Small intestine (tissue), 7 donors: ENCODE measurements around the gene F2RL2. TPM values are rescaled to one million over a fixed set of nuclear protein-coding genes. Genes with fewer than 3 reads are reported as not detected.

Experiments
- DNase-seq, 2 donors: peaks; one replicate each; pipeline versions ENCODE4 v3.0.0 to v3.0.0-alpha.2; 2013
- FAIRE-seq: peaks from 2 replicates; lab custom pipeline; 2012; peaks lifted over from hg19 to GRCh38; lab: Jason Lieb, UNC
- H3K27ac ChIP-seq, 3 donors: one replicate each; pipeline ENCODE4 v1.5.1; 2013; ENCODE audit warnings: low read length in 2 of 3, mild to moderate bottlenecking in 2 of 3, control low read depth in 1 of 3, inconsistent platforms in 1 of 3, low read depth in 1 of 3, moderate library complexity in 1 of 3
- H3K27me3 ChIP-seq, 3 donors: one replicate each; pipeline ENCODE4 v1.6.1; 2013; ENCODE audit warnings: low read length in 3 of 3, inconsistent platforms in 1 of 3; ENCODE audit not compliant: control insufficient read depth in 3 of 3, insufficient read depth in 3 of 3
- H3K36me3 ChIP-seq, 3 donors: one replicate each; pipeline ENCODE4 v1.6.1; 2013; ENCODE audit warnings: low read length in 3 of 3, inconsistent platforms in 1 of 3, low read depth in 1 of 3, mild to moderate bottlenecking in 1 of 3, moderate library complexity in 1 of 3; ENCODE audit not compliant: control insufficient read depth in 3 of 3, insufficient read depth in 2 of 3
- H3K4me1 ChIP-seq, 3 donors: one replicate each; pipeline ENCODE4 v1.6.1; 2013; ENCODE audit warnings: low read length in 2 of 3, inconsistent platforms in 1 of 3, low read depth in 1 of 3, mild to moderate bottlenecking in 1 of 3, moderate library complexity in 1 of 3; ENCODE audit not compliant: control insufficient read depth in 3 of 3, insufficient read depth in 2 of 3
- H3K4me3 ChIP-seq, 3 donors: one replicate each; pipeline ENCODE4 v1.5.1; 2013; ENCODE audit warnings: low read length in 3 of 3, control low read depth in 1 of 3, inconsistent platforms in 1 of 3, low read depth in 1 of 3, mild to moderate bottlenecking in 1 of 3, moderate library complexity in 1 of 3
- H3K9me3 ChIP-seq, 2 donors: one replicate each; pipeline ENCODE4 v1.6.1; 2013; ENCODE audit warnings: low read depth in 1 of 2, low read length in 1 of 2; ENCODE audit not compliant: control insufficient read depth in 2 of 2, insufficient read depth in 1 of 2
- WGBS, 3 donors: extraction: QIAGEN DNeasy Blood & Tissue Kit; methylation state at CpG; one replicate each; pipeline ENCODE4 v1.1.7; 2013; 5-methylcytosine and 5-hydroxymethylcytosine counted together
- polyA plus RNA-seq, 4 donors: library from polyadenylated mRNA; stranded (reverse) in 3 of 4; unstranded in 1 of 4; fragments of 200-250 nt in 3 of 4; fragments of 120-200 nt in 1 of 4; gene quantifications; one replicate each; pipeline versions ENCODE4 v1.2.1 to v1.2.3, GENCODE V29; 2013
- donor health status: healthy with polysubstance abuse.
- donor health status: control.
- donor health status: control.
- donor health status: Bipolar disorder and iron deficiency.
- donor health status: healthy.

F2RL2 gene
- polyA plus RNA-seq, 4 donors: 0.73 to 4.5 TPM; not detected in 2

- Histone ChIP-seq H3K27me3 (no peaks in the 10 kb centered on the region), H3K9me3 (no peaks in the 10 kb centered on the region), H3K36me3 (peaks cover 3 to 30% (median 4%) of the 10 kb centered on the region in 3 donors), H3K4me3 (no peak overlapping the region), H3K4me1 (peaks cover 0 to 3% (median 0%) of the 10 kb centered on the region in 3 donors), H3K27ac (no peak overlapping the region)
- no peak for FAIRE-seq
- WGBS, 3 donors: 60 to 91% (median 87%) methylated on average over 2 of the region's 2 CpGs
- no peak for DNase-seq
Observed at GRCh38 chr5:76660360-76660759, 37.2 kb upstream of the F2RL2 start.

GRCh38 chr5:76657683-76658311, 34.6 kb upstream of the F2RL2 start:
- H3K9me3 ChIP-seq: no peaks in the 10 kb centered on the region
- H3K27me3 ChIP-seq: no peaks in the 10 kb centered on the region
- H3K4me3 ChIP-seq: no peak overlapping the region
- peak overlapping the region in 1 of 3 donors; percentile 8 for H3K27ac ChIP-seq
- DNase-seq (peak in 1 of 2 donors; percentile 30), FAIRE-seq (no peak)
- H3K4me1 ChIP-seq: peaks cover 0 to 3% (median 0%) of the 10 kb centered on the region in 3 donors
- H3K36me3 ChIP-seq: peaks cover under 1 to 22% (median 4%) of the 10 kb centered on the region in 3 donors
- WGBS, 3 donors: 55 to 73% (median 57%) methylated on average over 6 of the region's 6 CpGs

DNA sequence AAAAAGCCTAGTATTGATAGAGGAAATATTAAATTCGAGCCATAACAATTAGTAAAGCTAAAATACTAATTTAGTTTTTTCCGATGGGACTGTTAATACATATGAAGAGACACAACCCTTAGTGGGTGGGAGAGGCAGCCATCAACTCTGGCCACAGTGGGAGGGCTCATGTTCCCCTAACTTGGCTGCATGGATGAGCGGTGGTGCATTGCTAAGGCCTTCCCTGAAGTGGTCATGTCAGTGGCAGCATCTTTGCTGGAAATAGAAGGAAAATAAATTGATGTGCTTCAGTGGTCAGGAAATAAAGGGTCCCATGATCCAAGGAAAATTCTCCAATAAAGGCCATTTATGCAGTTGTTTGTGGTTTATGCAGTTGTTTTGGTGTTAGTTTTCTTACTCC, 33.9 kb upstream of the F2RL2 start:
- peaks cover 0 to 3% (median 0%) of the 10 kb centered on the region in 3 donors for H3K4me1 ChIP-seq
- H3K9me3 ChIP-seq: no peaks in the 10 kb centered on the region
- H3K27ac ChIP-seq: peak overlapping the region in 1 of 3 donors; percentile 8
- no peak overlapping the region for H3K4me3 ChIP-seq
- H3K36me3 ChIP-seq: peaks cover 0 to 20% (median 4%) of the 10 kb centered on the region in 3 donors
- 93 to 97% (median 94%) methylated on average over 3 of the region's 3 CpGs for WGBS, 3 donors
- FAIRE-seq (no peak), DNase-seq (no peak)
- no peaks in the 10 kb centered on the region for H3K27me3 ChIP-seq

DNA sequence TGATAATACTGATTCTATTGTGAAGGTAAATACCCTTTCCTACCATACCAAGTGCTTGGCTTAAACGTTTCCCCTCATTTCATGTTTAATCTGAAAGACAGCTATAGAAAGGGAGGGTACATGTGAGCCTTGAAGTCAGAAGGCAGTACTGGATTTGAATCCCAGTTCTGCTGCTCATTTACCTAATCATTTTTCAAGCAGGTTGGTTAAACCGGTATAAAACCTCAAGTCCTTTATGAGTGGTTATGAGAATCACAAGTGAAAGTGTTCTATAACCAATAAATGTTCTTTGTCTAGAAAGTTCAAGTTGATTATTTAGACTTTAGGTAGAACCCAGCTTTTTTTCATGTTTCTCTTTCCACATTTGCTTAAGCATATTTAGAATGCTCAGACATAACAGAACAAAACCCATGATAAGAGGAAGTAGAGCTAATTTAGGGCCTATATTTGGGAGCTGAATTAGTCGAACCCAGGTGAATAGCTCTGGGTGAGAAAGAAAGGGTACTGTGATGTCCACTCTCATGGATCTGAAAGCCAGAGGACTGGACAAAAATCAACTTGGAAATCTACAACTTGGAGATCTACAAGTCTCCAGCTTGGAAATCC, 29.7 kb upstream of the F2RL2 start:
- Histone ChIP-seq H3K4me1 (peaks cover 0 to under 1% (median 0%) of the 10 kb centered on the region in 3 donors), H3K9me3 (peaks cover 0 to 11% of the 10 kb centered on the region in 2 donors), H3K4me3 (no peak overlapping the region), H3K36me3 (peaks cover 0 to 8% (median 2%) of the 10 kb centered on the region in 3 donors), H3K27ac (no peak overlapping the region), H3K27me3 (no peaks in the 10 kb centered on the region)
- FAIRE-seq (no peak), DNase-seq (no peak)
- WGBS, 3 donors: 79 to 91% (median 80%) methylated on average over 3 of the region's 3 CpGs

DNA sequence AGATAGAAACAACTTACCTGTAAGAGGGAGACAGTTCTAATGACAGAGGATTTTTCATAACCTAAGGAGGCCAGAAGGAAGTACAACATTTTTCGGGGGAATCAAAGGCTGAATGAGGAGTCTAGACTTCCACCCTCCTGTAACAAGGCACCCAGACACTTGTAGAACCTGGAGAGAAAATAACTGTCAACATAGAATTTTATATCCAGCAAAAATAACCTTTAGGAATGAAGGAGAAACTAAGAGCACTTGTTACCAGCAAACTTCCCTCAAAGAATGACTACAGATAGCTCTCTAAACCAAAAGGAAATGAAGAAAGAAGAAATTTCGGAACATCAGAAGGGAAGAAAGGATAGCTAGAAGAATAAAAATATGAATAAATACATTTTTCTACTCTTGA, 25.9 kb upstream of the F2RL2 start:
- H3K4me3 ChIP-seq: no peak overlapping the region
- DNase-seq (no peak), FAIRE-seq (no peak)
- WGBS, 3 donors: 95 to 98% (median 96%) methylated on average over 2 of the region's 2 CpGs
- peaks cover 0 to 15% of the 10 kb centered on the region in 2 donors for H3K9me3 ChIP-seq
- no peaks in the 10 kb centered on the region for H3K27me3 ChIP-seq
- no peak overlapping the region for H3K27ac ChIP-seq
- H3K4me1 ChIP-seq: no peaks in the 10 kb centered on the region
- H3K36me3 ChIP-seq: peaks cover 2 to 12% (median 5%) of the 10 kb centered on the region in 3 donors

- no peak for FAIRE-seq
- H3K4me1 ChIP-seq: peaks cover 0 to 3% (median 0%) of the 10 kb centered on the region in 3 donors
- no peak for DNase-seq
- no peak overlapping the region for H3K4me3 ChIP-seq
- H3K27me3 ChIP-seq: no peaks in the 10 kb centered on the region
- no peak overlapping the region for H3K27ac ChIP-seq
- H3K36me3 ChIP-seq: peaks cover 5 to 16% (median 8%) of the 10 kb centered on the region in 3 donors
- peaks cover 0 to 8% of the 10 kb centered on the region in 2 donors for H3K9me3 ChIP-seq
Observed at GRCh38 chr5:76643371-76643770, 20.2 kb upstream of the F2RL2 start.

DNA sequence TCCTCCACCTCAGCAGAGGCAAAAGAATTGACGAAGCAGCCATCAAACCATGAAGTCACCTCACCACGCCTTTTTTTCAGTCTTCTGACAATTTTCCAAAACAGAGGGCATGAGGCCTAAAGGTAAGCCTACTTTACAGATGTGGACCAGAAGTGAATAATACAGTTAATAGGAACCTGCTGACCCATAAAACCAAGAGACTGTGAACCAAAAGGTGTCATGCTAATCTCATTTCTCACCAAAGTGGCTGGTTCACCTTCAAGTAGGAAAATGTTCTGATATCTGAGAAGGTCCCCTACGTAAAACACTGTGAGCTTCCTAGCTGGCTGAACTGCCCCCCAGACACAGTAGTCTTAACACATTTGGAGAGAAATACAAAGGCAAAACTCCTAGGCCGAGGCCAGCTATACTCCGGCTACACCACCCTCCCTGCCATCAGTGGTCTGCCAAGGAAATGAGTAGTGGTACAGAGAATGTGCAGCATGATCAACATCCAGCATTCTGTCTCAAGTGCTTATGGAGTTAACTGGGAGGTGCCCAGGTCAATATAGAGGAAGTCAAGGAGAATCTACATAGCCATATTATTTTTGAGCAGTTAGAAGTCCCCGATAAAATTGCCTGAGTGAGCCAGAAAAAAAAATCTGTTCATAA, 19.3 kb upstream of the F2RL2 start:
- Histone ChIP-seq H3K4me1 (peaks cover 0 to 3% (median 0%) of the 10 kb centered on the region in 3 donors), H3K27me3 (no peaks in the 10 kb centered on the region), H3K27ac (no peak overlapping the region), H3K9me3 (peaks cover 0 to under 1% of the 10 kb centered on the region in 2 donors), H3K4me3 (no peak overlapping the region), H3K36me3 (peaks cover 3 to 10% (median 3%) of the 10 kb centered on the region in 3 donors)
- 90 to 94% (median 93%) methylated on average over 6 of the region's 6 CpGs for WGBS, 3 donors
- DNase-seq (no peak), FAIRE-seq (no peak)

GRCh38 chr5:76641514-76642120, 18.4 kb upstream of the F2RL2 start:
- DNase-seq (peak; percentile 65 to 71), FAIRE-seq (peak; percentile 59)
- Histone ChIP-seq H3K36me3 (peaks cover 3 to 8% (median 5%) of the 10 kb centered on the region in 3 donors), H3K4me1 (peaks cover 0 to 3% (median 0%) of the 10 kb centered on the region in 3 donors), H3K4me3 (no peak overlapping the region), H3K27me3 (no peaks in the 10 kb centered on the region), H3K27ac (no peak overlapping the region), H3K9me3 (no peaks in the 10 kb centered on the region)
- WGBS, 3 donors: 3 to 24% (median 13%) methylated on average over 1 of the region's 1 CpG
